Gastrocnemius medialis (tissue), 4 donors: ENCODE data around the gene NISCH. TPM values are rescaled to one million over a fixed set of nuclear protein-coding genes. Genes with fewer than 3 reads are reported as not detected.

Source experiments
- ATAC-seq, 2 donors: fragments of 150-250 bp; one replicate each; pipeline ENCODE4 v1.9.1; 2016
- DNase-seq, 2 donors: peaks; one replicate each; pipeline ENCODE4 v3.0.0-alpha.2; 2019
- H3K27ac ChIP-seq, 4 donors: fragments of 200-600 bp; sonication (generic); 1 replicate in 1 of 4; 2 replicates in 3 of 4; pipeline ENCODE4 v1.5.1; 2016 to 2018; ENCODE audit warnings: mild to moderate bottlenecking in 2 of 4, moderate library complexity in 1 of 4
- H3K27me3 ChIP-seq, 3 donors: fragments of 200-600 bp; sonication (generic) in 2 of 3; 1 replicate in 1 of 3; 2 replicates in 2 of 3; pipeline versions ENCODE4 v1.5.1 to v1.6.0; 2016 to 2019; ENCODE audit warnings: mild to moderate bottlenecking in 1 of 3, moderate library complexity in 1 of 3
- H3K36me3 ChIP-seq, 2 donors: fragments of 200-600 bp; sonication (generic) in 1 of 2; one replicate each; pipeline ENCODE4 v1.5.1; 2017 to 2018
- H3K4me1 ChIP-seq, 2 donors: fragments of 200-600 bp; sonication (generic) in 1 of 2; one replicate each; pipeline ENCODE4 v1.5.1; 2016 to 2017; ENCODE audit warnings: mild to moderate bottlenecking in 2 of 2
- H3K4me3 ChIP-seq, 4 donors: fragments of 200-600 bp; sonication (generic) in 3 of 4; 1 replicate in 1 of 4; 2 replicates in 3 of 4; pipeline ENCODE4 v1.5.1; 2016 to 2019; ENCODE audit warnings: mild to moderate bottlenecking in 2 of 4
- H3K9me3 ChIP-seq, 3 donors: fragments of 200-600 bp; sonication (generic) in 2 of 3; 1 replicate in 1 of 3; 2 replicates in 2 of 3; pipeline ENCODE4 v1.5.1; 2016 to 2019
- POLR2A ChIP-seq, 2 donors: fragments of 450-650 bp; IDR thresholded peaks; one replicate each; pipeline ENCODE4 v1.6.1; 2017; ENCODE audit warnings: antibody characterized with exemption in 2 of 2, mild to moderate bottlenecking in 2 of 2, moderate library complexity in 2 of 2
- in situ Hi-C, 4 donors: fragments of 200-750 bp; cut with MboI; loops; one replicate each; pipeline versions ENCODE4 v1.15.0 to v1.8.0; 2017; ENCODE audit warnings: low sequenced_read_pairs in 4 of 4
- intact Hi-C: fragments of 100-400 bp; cut with DNase I; formaldehyde crosslinking; loops from one replicate; pipeline ENCODE4 v1.15.1; 2023; ENCODE audit warnings: low total_unique reads
- total RNA-seq, 4 donors: library from RNA; depleted of rRNA; stranded (reverse); fragments of >200 nt; gene quantifications; one replicate each; pipeline versions ENCODE4 v1.1.0 to v1.2.3, GENCODE V29; 2016
- TF ChIP-seq, protein P1 (sequence below), 5 experiments: fragments of 450-650 bp in 3 of 5; fragments of 200-600 bp in 2 of 5; sonication (generic) in 2 of 5; IDR thresholded peaks in 4 of 5; conservative IDR thresholded peaks in 1 of 5; 1 replicate in 4 of 5; 2 replicates in 1 of 5; pipeline ENCODE4 v1.5.1; 2016 to 2019; ENCODE audit warnings: antibody characterized with exemption in 5 of 5, mild to moderate bottlenecking in 3 of 5, moderate library complexity in 3 of 5

Gene NISCH
- total RNA-seq, 4 donors from 2014 or later, result 19.2 to 38.3 (median 25.0) TPM

DNA sequence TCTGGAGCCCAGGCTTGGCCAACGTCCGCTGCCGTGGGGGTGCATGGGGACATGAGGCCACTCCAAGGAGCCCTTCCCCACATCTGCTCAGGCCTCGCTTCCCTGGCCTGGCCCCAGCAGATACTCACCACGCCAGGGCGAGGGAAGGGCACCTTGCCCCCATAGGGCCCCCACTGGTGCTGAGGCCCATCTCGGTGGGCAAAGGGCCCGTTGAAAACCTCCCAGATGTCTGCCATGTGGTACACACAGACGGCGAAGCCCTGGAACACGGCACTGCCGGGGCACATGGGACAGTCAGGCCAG, 15.2 kb upstream of the NISCH start:
- ATAC-seq (no peak), DNase-seq (no peak)
- Histone ChIP-seq H3K4me1 (peaks cover 0 to 7% of the 10 kb centered on the region in 2 donors), H3K27me3 (no peaks in the 10 kb centered on the region), H3K9me3 (no peaks in the 10 kb centered on the region), H3K27ac (no peak overlapping the region), H3K4me3 (no peak overlapping the region), H3K36me3 (no peaks in the 10 kb centered on the region)
- in situ Hi-C loops, result no loop called here
- TF ChIP-seq, protein P1, sequence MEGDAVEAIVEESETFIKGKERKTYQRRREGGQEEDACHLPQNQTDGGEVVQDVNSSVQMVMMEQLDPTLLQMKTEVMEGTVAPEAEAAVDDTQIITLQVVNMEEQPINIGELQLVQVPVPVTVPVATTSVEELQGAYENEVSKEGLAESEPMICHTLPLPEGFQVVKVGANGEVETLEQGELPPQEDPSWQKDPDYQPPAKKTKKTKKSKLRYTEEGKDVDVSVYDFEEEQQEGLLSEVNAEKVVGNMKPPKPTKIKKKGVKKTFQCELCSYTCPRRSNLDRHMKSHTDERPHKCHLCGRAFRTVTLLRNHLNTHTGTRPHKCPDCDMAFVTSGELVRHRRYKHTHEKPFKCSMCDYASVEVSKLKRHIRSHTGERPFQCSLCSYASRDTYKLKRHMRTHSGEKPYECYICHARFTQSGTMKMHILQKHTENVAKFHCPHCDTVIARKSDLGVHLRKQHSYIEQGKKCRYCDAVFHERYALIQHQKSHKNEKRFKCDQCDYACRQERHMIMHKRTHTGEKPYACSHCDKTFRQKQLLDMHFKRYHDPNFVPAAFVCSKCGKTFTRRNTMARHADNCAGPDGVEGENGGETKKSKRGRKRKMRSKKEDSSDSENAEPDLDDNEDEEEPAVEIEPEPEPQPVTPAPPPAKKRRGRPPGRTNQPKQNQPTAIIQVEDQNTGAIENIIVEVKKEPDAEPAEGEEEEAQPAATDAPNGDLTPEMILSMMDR (IDR thresholded peaks at IDR 0.05 in 4 of 5, conservative IDR thresholded peaks at IDR 0.05 in 1 of 5), result no peak
- no peak for TF ChIP-seq POLR2A (IDR thresholded peaks at IDR 0.05)
- intact Hi-C loops, result no loop called here

DNA sequence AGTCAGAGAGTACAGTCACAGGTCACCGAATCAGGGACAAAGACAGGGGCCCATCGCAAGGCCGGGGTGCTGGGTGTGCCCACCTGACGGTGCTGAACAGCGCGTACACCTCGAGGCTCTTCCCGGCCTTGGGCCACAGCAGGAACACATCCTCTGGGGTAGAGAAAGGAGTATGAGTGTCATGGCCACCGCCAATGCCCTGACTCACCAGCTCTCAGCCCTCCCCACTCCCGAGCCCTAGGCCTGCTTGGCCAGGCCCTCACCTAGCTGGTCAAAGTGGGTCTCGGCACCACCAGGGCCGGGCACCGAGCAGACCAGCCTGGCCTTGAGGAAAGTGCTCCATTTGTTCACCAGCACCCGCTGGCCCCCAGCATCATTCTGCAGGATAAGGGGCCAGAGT, 14.7 kb upstream of the NISCH start:
- no peak overlapping the region for H3K27ac ChIP-seq
- H3K27me3 ChIP-seq, result no peaks in the 10 kb centered on the region
- no peak for ATAC-seq
- intact Hi-C loops, result no loop called here
- peaks cover 0 to 9% of the 10 kb centered on the region in 2 donors for H3K4me1 ChIP-seq
- no peaks in the 10 kb centered on the region for H3K36me3 ChIP-seq
- no peaks in the 10 kb centered on the region for H3K9me3 ChIP-seq
- no peak for DNase-seq
- no peak for TF ChIP-seq POLR2A (IDR thresholded peaks at IDR 0.05)
- TF ChIP-seq, protein P1 (IDR thresholded peaks at IDR 0.05 in 4 of 5, conservative IDR thresholded peaks at IDR 0.05 in 1 of 5), result no peak
- no peak overlapping the region for H3K4me3 ChIP-seq
- in situ Hi-C loops, result no loop called here

DNA sequence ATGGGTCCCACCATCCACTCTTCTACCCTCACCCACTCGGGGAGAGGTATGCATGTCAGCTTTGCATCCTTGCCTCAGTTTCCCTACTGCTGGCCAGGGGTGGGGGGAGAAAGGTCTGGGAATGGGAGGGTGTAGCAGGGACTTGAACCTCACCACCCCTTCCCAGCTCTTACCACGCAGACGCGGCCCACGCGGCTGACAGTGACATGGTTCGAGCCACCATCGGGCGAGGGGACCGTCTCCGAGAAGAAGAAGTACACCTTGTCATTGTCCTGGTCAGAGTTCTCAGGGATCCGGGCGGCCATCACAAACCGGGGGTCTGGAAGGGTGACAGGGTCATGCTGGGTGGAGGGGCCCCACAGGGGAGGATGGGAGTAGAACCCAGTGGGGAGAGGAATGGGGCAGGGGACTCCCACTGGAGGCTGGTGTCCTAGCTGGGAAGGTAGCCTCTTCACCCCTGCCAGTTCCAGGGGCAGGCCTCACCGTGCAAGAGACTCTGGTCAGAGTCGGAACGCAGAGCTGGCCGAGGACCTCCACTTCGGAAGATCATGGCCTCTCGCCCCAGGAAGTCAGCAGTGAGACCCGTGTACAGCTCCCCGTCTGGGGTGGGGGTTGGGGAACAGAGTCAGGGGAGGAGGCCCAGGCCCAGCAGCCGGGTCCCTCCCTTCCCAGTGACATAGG, 14.2 kb upstream of the NISCH start:
- DNase-seq, result no peak
- H3K4me3 ChIP-seq, result no peak overlapping the region
- in situ Hi-C loops, result no loop called here

DNA sequence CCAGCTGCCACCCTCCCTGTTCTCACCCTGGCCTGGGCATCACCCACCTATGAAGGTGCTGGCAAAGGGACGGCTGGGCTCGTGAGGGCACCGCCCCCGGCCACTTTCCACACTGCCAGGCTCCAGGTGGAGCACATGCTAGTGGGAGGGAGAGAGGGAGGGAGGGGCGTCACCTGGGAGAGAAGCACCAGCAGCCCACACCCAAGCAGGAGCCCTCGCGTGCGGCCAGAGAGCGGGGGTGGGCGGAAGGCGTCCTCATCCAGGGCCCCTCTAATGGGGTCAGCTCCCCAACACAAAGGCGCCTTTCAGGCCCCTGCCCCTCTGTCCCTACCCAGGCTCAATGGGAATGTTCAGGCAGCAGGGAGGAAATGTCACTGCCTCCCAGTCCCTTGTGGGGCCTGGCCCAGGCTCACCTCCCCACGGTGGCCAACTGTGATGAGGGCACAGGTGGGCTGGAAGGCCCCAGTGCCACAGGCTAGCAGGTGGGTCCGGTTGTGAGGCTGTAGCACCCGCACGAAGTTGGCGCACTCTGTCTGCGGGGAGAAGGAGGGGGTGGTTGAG, 13.6 kb upstream of the NISCH start:
- H3K4me1 ChIP-seq, result peaks cover 3 to 14% of the 10 kb centered on the region in 2 donors
- no peaks in the 10 kb centered on the region for H3K9me3 ChIP-seq
- peak overlapping the region in 1 of 4 donors; percentile 45 for H3K4me3 ChIP-seq
- intact Hi-C loops (no loop called here), in situ Hi-C loops (no loop called here)
- no peak for ATAC-seq
- H3K27me3 ChIP-seq, result no peaks in the 10 kb centered on the region
- peak overlapping the region in 1 of 4 donors; percentile 31 for H3K27ac ChIP-seq
- no peaks in the 10 kb centered on the region for H3K36me3 ChIP-seq
- DNase-seq, result no peak
- TF ChIP-seq, protein P1 (IDR thresholded peaks at IDR 0.05 in 4 of 5, conservative IDR thresholded peaks at IDR 0.05 in 1 of 5), result no peak
- no peak for TF ChIP-seq POLR2A (IDR thresholded peaks at IDR 0.05)

More for the DNA sequence above, 14.2 kb upstream of the NISCH start:
- Histone ChIP-seq H3K9me3 (no peaks in the 10 kb centered on the region), H3K27me3 (no peaks in the 10 kb centered on the region), H3K4me1 (peaks cover 0 to 9% of the 10 kb centered on the region in 2 donors), H3K36me3 (no peaks in the 10 kb centered on the region), H3K27ac (no peak overlapping the region)
- no peak for ATAC-seq
- TF ChIP-seq POLR2A (IDR thresholded peaks at IDR 0.05), result no peak
- TF ChIP-seq, protein P1 (IDR thresholded peaks at IDR 0.05 in 4 of 5, conservative IDR thresholded peaks at IDR 0.05 in 1 of 5), result no peak
- intact Hi-C loops, result no loop called here
